Spleen (tissue), 11 donors: Measurements from ENCODE around the gene MYO15A. TPM values are rescaled to one million over a fixed set of nuclear protein-coding genes. Genes with fewer than 3 reads are reported as not detected.

Experiments used
- DNase-seq: peaks from one replicate; pipeline ENCODE4 v3.0.0-alpha.2; 2020
- H3K27ac ChIP-seq, 8 donors: fragments of 200-600 bp; sonication (generic) in 7 of 8; 1 replicate in 4 of 8; 2 replicates in 4 of 8; pipeline versions ENCODE4 v1.5.0 to v1.8.0; 2016 to 2021; ENCODE audit warnings: inconsistent platforms in 4 of 8, mild to moderate bottlenecking in 4 of 8, moderate library complexity in 1 of 8
- H3K27me3 ChIP-seq, 7 donors: fragments of 200-600 bp; sonication (generic) in 6 of 7; replicated peaks in 1 of 7; 1 replicate in 4 of 7; 2 replicates in 3 of 7; pipeline versions ENCODE4 v1.5.0 to v1.8.0; 2016 to 2021; ENCODE audit warnings: inconsistent platforms in 3 of 7, mild to moderate bottlenecking in 1 of 7
- H3K36me3 ChIP-seq, 6 donors: fragments of 200-600 bp; sonication (generic) in 5 of 6; 1 replicate in 4 of 6; 2 replicates in 2 of 6; pipeline versions ENCODE4 v1.5.0 to v1.8.0; 2016 to 2021; ENCODE audit warnings: inconsistent platforms in 2 of 6
- H3K4me1 ChIP-seq, 6 donors: fragments of 200-600 bp; sonication (generic) in 5 of 6; 1 replicate in 3 of 6; 2 replicates in 3 of 6; pipeline versions ENCODE4 v1.5.0 to v1.8.0; 2016 to 2021; ENCODE audit warnings: inconsistent platforms in 3 of 6
- H3K4me3 ChIP-seq, 8 donors: fragments of 200-600 bp; sonication (generic) in 7 of 8; 1 replicate in 4 of 8; 2 replicates in 4 of 8; pipeline versions ENCODE4 v1.5.0 to v1.8.0; 2016 to 2021; ENCODE audit warnings: inconsistent platforms in 4 of 8, mild to moderate bottlenecking in 4 of 8, moderate library complexity in 2 of 8
- H3K9me3 ChIP-seq, 8 donors: fragments of 200-600 bp; sonication (generic) in 7 of 8; 1 replicate in 4 of 8; 2 replicates in 4 of 8; pipeline versions ENCODE4 v1.5.0 to v1.8.0; 2016 to 2021; ENCODE audit warnings: inconsistent platforms in 4 of 8
- POLR2A ChIP-seq, 3 donors: fragments of 450-650 bp; IDR thresholded peaks; one replicate each; pipeline ENCODE4 v1.5.1; 2017; ENCODE audit warnings: antibody characterized with exemption in 3 of 3, mild to moderate bottlenecking in 1 of 3
- POLR2AphosphoS5 ChIP-seq, 3 donors: sonication (generic); formaldehyde crosslinking; IDR thresholded peaks; one replicate each; pipeline ENCODE4 v1.5.1; 2017; ENCODE audit warnings: antibody characterized with exemption in 3 of 3
- WGBS, 5 donors: extraction: QIAGEN DNeasy Blood & Tissue Kit in 3 of 5; methylation state at CpG; one replicate each; pipeline versions ENCODE4 v1.1.5 to v1.1.7; 2013 to 2018; 5-methylcytosine and 5-hydroxymethylcytosine counted together
- intact Hi-C: fragments of 100-400 bp; cut with DNase I; formaldehyde crosslinking; loops from one replicate; pipeline ENCODE4 v1.15.0; 2023; ENCODE audit warnings: low total_unique reads
- polyA plus RNA-seq, 3 donors: library from polyadenylated mRNA; stranded (reverse); fragments of 200-250 nt; gene quantifications; one replicate each; pipeline ENCODE4 v1.2.1, GENCODE V29; 2013
- total RNA-seq, 7 donors: library from RNA; depleted of rRNA in 3 of 7; stranded (reverse); fragments of >200 nt in 3 of 7; fragmentation: NEBNext Ultra II Directional in 4 of 7; extraction: Animal tissue kit (Norgen Biotek cat#: 25700) in 4 of 7; gene quantifications; one replicate each; pipeline versions ENCODE4 v1.1.0 to v1.2.1, GENCODE V29; 2016 to 2021
- TF ChIP-seq, protein P1 (sequence below), 11 experiments: fragments of 200-600 bp in 7 of 11; fragments of 450-650 bp in 4 of 11; sonication (generic) in 4 of 11; IDR thresholded peaks in 8 of 11; conservative IDR thresholded peaks in 3 of 11; 1 replicate in 7 of 11; 2 replicates in 4 of 11; pipeline versions ENCODE4 v1.4.0 to v1.8.0; 2016 to 2021; ENCODE audit warnings: antibody characterized with exemption in 11 of 11, inconsistent platforms in 4 of 11, mild to moderate bottlenecking in 1 of 11
- donor health status: healthy with polysubstance abuse.
- donor health status: DM: no; HTN: no; CAD: no; lungs with moderate emphysema.
- donor health status: DM: no; HTN: no; CAD: no.
- donor health status: Bipolar disorder and iron deficiency.
- donor health status: healthy.
- donor health status: DM: no; HTN: no; CAD: no.
- donor health status: DM: yes; HTN: yes; CAD: no.

MYO15A gene
- total and polyA plus RNA-seq, 10 donors: 0.26 to 1.9 (median 0.84) TPM

DNA sequence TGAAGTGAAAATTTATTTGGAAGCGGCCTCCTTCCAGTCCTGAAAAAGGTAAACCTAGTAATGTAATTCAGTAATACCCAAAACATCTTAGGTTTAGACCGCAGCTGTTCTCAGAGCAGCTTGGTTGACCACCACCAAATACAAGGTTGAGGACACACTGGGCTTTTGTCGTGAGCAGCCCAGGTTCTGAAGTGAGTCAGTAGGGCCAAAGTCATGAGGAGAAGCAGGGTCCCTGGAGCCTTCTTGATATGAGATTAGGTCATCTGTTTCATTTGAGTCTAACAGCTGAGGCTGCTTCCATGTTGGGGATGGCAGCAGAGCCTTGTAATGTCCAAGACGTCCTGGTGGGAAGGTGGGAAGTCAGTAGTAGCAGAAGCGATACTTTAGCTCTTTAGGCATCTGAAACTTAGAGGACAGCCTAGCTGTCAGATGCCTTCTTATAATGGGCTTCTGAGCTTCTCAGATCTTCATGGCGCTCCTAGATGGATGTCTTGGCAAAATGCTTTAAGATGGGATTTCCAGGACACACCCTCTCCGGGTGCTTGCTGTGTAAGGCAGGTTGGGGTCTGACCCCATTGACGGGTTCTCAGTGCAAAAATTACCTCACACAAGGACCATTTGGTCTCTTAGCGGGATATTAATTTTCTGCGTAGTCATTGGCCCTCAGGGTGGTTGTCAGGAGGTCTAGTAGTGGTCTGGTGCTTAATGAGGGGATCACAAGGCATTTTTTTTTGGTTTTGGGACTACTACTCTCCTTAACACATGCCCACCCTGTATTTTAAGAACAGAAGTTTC is 77.5 kb downstream of the MYO15A start:
- 47 to 71% (median 63%) methylated on average over 10 of the region's 10 CpGs for WGBS, 5 donors
- Histone ChIP-seq H3K9me3 (no peaks in the 10 kb centered on the region), H3K27me3 (no peaks in the 10 kb centered on the region), H3K4me1 (peaks cover 56 to 80% (median 73%) of the 10 kb centered on the region in 6 donors), H3K27ac (peak overlapping the region in 7 of 8 donors; percentile 31 to 99 (median 97)), H3K36me3 (peaks cover 0 to 47% (median 0%) of the 10 kb centered on the region in 6 donors), H3K4me3 (peak overlapping the region; percentile 73 to 94 (median 85))
- intact Hi-C loops: no loop called here
- no peak for DNase-seq
- TF ChIP-seq POLR2AphosphoS5 (IDR thresholded peaks at IDR 0.05) (no peak), POLR2A (IDR thresholded peaks at IDR 0.05) (no peak)
- TF ChIP-seq, protein P1, sequence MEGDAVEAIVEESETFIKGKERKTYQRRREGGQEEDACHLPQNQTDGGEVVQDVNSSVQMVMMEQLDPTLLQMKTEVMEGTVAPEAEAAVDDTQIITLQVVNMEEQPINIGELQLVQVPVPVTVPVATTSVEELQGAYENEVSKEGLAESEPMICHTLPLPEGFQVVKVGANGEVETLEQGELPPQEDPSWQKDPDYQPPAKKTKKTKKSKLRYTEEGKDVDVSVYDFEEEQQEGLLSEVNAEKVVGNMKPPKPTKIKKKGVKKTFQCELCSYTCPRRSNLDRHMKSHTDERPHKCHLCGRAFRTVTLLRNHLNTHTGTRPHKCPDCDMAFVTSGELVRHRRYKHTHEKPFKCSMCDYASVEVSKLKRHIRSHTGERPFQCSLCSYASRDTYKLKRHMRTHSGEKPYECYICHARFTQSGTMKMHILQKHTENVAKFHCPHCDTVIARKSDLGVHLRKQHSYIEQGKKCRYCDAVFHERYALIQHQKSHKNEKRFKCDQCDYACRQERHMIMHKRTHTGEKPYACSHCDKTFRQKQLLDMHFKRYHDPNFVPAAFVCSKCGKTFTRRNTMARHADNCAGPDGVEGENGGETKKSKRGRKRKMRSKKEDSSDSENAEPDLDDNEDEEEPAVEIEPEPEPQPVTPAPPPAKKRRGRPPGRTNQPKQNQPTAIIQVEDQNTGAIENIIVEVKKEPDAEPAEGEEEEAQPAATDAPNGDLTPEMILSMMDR (IDR thresholded peaks at IDR 0.05 in 8 of 11, conservative IDR thresholded peaks at IDR 0.05 in 3 of 11): no peak

GRCh38 chr17:18186627-18186982 is 78.0 kb downstream of the MYO15A start:
- Histone ChIP-seq H3K27ac (peak overlapping the region in 5 of 8 donors; percentile 26 to 99 (median 97)), H3K4me3 (peak overlapping the region; percentile 16 to 94 (median 83)), H3K4me1 (peaks cover 59 to 85% (median 79%) of the 10 kb centered on the region in 6 donors), H3K9me3 (no peaks in the 10 kb centered on the region), H3K27me3 (no peaks in the 10 kb centered on the region), H3K36me3 (peaks cover 0 to 53% (median 0%) of the 10 kb centered on the region in 6 donors)
- TF ChIP-seq POLR2A (IDR thresholded peaks at IDR 0.05) (no peak), POLR2AphosphoS5 (IDR thresholded peaks at IDR 0.05) (no peak)
- TF ChIP-seq, protein P1 (IDR thresholded peaks at IDR 0.05 in 8 of 11, conservative IDR thresholded peaks at IDR 0.05 in 3 of 11): no peak
- intact Hi-C loops: no loop called here
- WGBS, 5 donors: 50 to 79% (median 59%) methylated on average over 1 of the region's 1 CpG
- no peak for DNase-seq

GRCh38 chr17:18187226-18187625 is 78.7 kb downstream of the MYO15A start:
- Histone ChIP-seq H3K9me3 (no peaks in the 10 kb centered on the region), H3K27ac (peak overlapping the region in 3 of 8 donors; percentile 5 to 98 (median 35)), H3K4me3 (peak overlapping the region; percentile 16 to 94 (median 83)), H3K36me3 (peaks cover 0 to 59% (median 0%) of the 10 kb centered on the region in 6 donors), H3K27me3 (no peaks in the 10 kb centered on the region), H3K4me1 (peaks cover 60 to 85% (median 80%) of the 10 kb centered on the region in 6 donors)
- intact Hi-C loops: no loop called here
- WGBS, 5 donors: 36 to 67% (median 44%) methylated on average over 2 of the region's 2 CpGs
- DNase-seq: no peak
- TF ChIP-seq, protein P1 (IDR thresholded peaks at IDR 0.05 in 8 of 11, conservative IDR thresholded peaks at IDR 0.05 in 3 of 11): no peak
- TF ChIP-seq POLR2A (IDR thresholded peaks at IDR 0.05) (no peak), POLR2AphosphoS5 (IDR thresholded peaks at IDR 0.05) (no peak)
